Smooth muscle cell (in vitro differentiated cells): ENCODE data around the gene FUT7. TPM values are rescaled to one million over a fixed set of nuclear protein-coding genes. Genes with fewer than 3 reads are reported as not detected.

Source experiments
- DNase-seq: peaks from one replicate; lab custom pipeline; 2025; ENCODE audit not compliant: unreplicated experiment; lab: John Stamatoyannopoulos, UW
- H2AFZ ChIP-seq: fragments of 200-600 bp; sonication (generic); 2 replicates; pipeline ENCODE4 v1.6.0; 2016; ENCODE audit warnings: antibody characterized with exemption, low read depth, mild to moderate bottlenecking
- H3F3A ChIP-seq: fragments of 200-600 bp; sonication (generic); 2 replicates; pipeline ENCODE4 v1.6.0; 2017; ENCODE audit warnings: antibody characterized with exemption, low read depth
- H3K27ac ChIP-seq: fragments of 200-600 bp; sonication (generic); 2 replicates; pipeline ENCODE4 v1.5.1; 2016; ENCODE audit warnings: low read depth, mild to moderate bottlenecking
- H3K27me3 ChIP-seq: fragments of 200-600 bp; sonication (generic); 2 replicates; pipeline ENCODE4 v1.6.1; 2016; ENCODE audit warnings: low read depth, mild to moderate bottlenecking
- H3K36me3 ChIP-seq: fragments of 200-600 bp; sonication (generic); 2 replicates; pipeline ENCODE4 v1.5.1; 2016; ENCODE audit warnings: low read depth
- H3K4me1 ChIP-seq: fragments of 200-600 bp; sonication (generic); 2 replicates; pipeline ENCODE4 v1.5.1; 2016; ENCODE audit warnings: low read depth
- H3K4me2 ChIP-seq: fragments of 200-600 bp; sonication (generic); 2 replicates; pipeline ENCODE4 v1.6.0; 2016; ENCODE audit warnings: mild to moderate bottlenecking
- H3K4me3 ChIP-seq: fragments of 200-600 bp; sonication (generic); 2 replicates; pipeline ENCODE4 v1.5.1; 2016; ENCODE audit warnings: mild to moderate bottlenecking
- H3K79me2 ChIP-seq: fragments of 200-600 bp; sonication (generic); 2 replicates; pipeline ENCODE4 v1.6.0; 2016; ENCODE audit warnings: low read depth, mild to moderate bottlenecking
- H3K9ac ChIP-seq: fragments of 200-600 bp; sonication (generic); 2 replicates; pipeline ENCODE4 v1.6.0; 2016; ENCODE audit warnings: low read depth
- H3K9me3 ChIP-seq: fragments of 200-600 bp; sonication (generic); replicated peaks from 2 replicates; pipeline ENCODE4 v1.5.1; 2016; ENCODE audit warnings: low read depth
- H4K20me1 ChIP-seq: fragments of 200-600 bp; sonication (generic); 2 replicates; pipeline ENCODE4 v1.6.0; 2016; ENCODE audit warnings: low read depth
- CTCF ChIP-seq: fragments of 200-600 bp; sonication (generic); IDR thresholded peaks from 2 replicates; pipeline ENCODE4 v1.5.1; 2017; ENCODE audit warnings: borderline replicate concordance, mild to moderate bottlenecking, antibody characterized with exemption; ENCODE audit not compliant: insufficient read depth, poor library complexity, severe bottlenecking
- WGBS: methylation state at CpG from one replicate; pipeline ENCODE4 v1.1.7; 2016; ENCODE audit warnings: low lambda C conversion rate; 5-methylcytosine and 5-hydroxymethylcytosine counted together
- polyA plus RNA-seq: library from polyadenylated mRNA; unstranded; fragments of >200 nt; fragmentation: Nextera tagmentation; extraction: Ambion mirVana; gene quantifications from 2 replicates; pipeline ENCODE4 v1.2.1, GENCODE V29; 2016
- total RNA-seq: library from RNA; depleted of rRNA; stranded (reverse); fragments of >200 nt; gene quantifications from 2 replicates; pipeline ENCODE4 v1.2.3, GENCODE V29; 2014

The FUT7 gene
- total and polyA plus RNA-seq, 2 experiments from 2014 or later, result not detected

- Histone ChIP-seq H3F3A (no peaks in the 10 kb centered on the region), H3K4me3 (no peak overlapping the region), H3K27ac (no peak overlapping the region), H3K4me2 (no peak overlapping the region), H3K4me1 (no peaks in the 10 kb centered on the region), H3K36me3 (no peaks in the 10 kb centered on the region), H3K27me3 (no peaks in the 10 kb centered on the region), H3K79me2 (no peaks in the 10 kb centered on the region), H3K9ac (no peak overlapping the region), H3K9me3 (no peaks in the 10 kb centered on the region), H4K20me1 (no peaks in the 10 kb centered on the region), H2AFZ (no peak overlapping the region)
- DNase-seq, result no peak
- TF ChIP-seq CTCF, result no peak
- WGBS, result 92% methylated on average over 35 of the region's 45 CpGs
These were observed 13.9 kb downstream of the FUT7 start for GRCh38 chr9:137017791-137018497.

- H4K20me1 ChIP-seq, result no peaks in the 10 kb centered on the region
- WGBS, result 98% methylated on average over 28 of the region's 28 CpGs
- no peaks in the 10 kb centered on the region for H3K9me3 ChIP-seq
These were observed 14.8 kb downstream of the FUT7 start for GRCh38 chr9:137017071-137017470.

GRCh38 chr9:137016436-137016835, 15.5 kb downstream of the FUT7 start:
- no peaks in the 10 kb centered on the region for H4K20me1 ChIP-seq
- H2AFZ ChIP-seq, result no peak overlapping the region
- no peaks in the 10 kb centered on the region for H3K36me3 ChIP-seq
- no peaks in the 10 kb centered on the region for H3K9me3 ChIP-seq
- TF ChIP-seq CTCF, result no peak
- no peaks in the 10 kb centered on the region for H3K4me1 ChIP-seq
- DNase-seq, result no peak
- no peaks in the 10 kb centered on the region for H3K27me3 ChIP-seq
- H3K79me2 ChIP-seq, result no peaks in the 10 kb centered on the region
- no peak overlapping the region for H3K9ac ChIP-seq
- no peak overlapping the region for H3K4me3 ChIP-seq
- 93% methylated on average over 16 of the region's 16 CpGs for WGBS
- H3K4me2 ChIP-seq, result no peak overlapping the region
- H3K27ac ChIP-seq, result no peak overlapping the region
- no peaks in the 10 kb centered on the region for H3F3A ChIP-seq

More at GRCh38 chr9:137017071-137017470, 14.8 kb downstream of the FUT7 start:
- Histone ChIP-seq H3K79me2 (no peaks in the 10 kb centered on the region), H3K4me2 (no peak overlapping the region), H3K27ac (no peak overlapping the region), H3K4me1 (no peaks in the 10 kb centered on the region), H3F3A (no peaks in the 10 kb centered on the region), H3K9ac (no peak overlapping the region), H3K36me3 (no peaks in the 10 kb centered on the region), H3K4me3 (no peak overlapping the region), H2AFZ (no peak overlapping the region), H3K27me3 (no peaks in the 10 kb centered on the region)
- DNase-seq, result no peak
- no peak for TF ChIP-seq CTCF

- H3K27me3 ChIP-seq, result no peaks in the 10 kb centered on the region
- WGBS, result 96% methylated on average over 21 of the region's 21 CpGs
- H3K4me2 ChIP-seq, result no peak overlapping the region
- H3F3A ChIP-seq, result no peaks in the 10 kb centered on the region
- no peak for DNase-seq
- no peaks in the 10 kb centered on the region for H4K20me1 ChIP-seq
- no peaks in the 10 kb centered on the region for H3K79me2 ChIP-seq
- no peak overlapping the region for H3K9ac ChIP-seq
- no peak overlapping the region for H3K27ac ChIP-seq
- no peaks in the 10 kb centered on the region for H3K4me1 ChIP-seq
- H2AFZ ChIP-seq, result no peak overlapping the region
- H3K36me3 ChIP-seq, result no peaks in the 10 kb centered on the region
- H3K4me3 ChIP-seq, result no peak overlapping the region
- TF ChIP-seq CTCF, result no peak
- no peaks in the 10 kb centered on the region for H3K9me3 ChIP-seq
These were observed 15.9 kb downstream of the FUT7 start for GRCh38 chr9:137015976-137016375.
